Effector CD4-positive, alpha-beta T cell (primary cell): Measurements from ENCODE around the gene RBM47.
"Not testable (repeated sequence)": the region's sequence is repeated elsewhere in the genome, so short reads cannot be mapped to it uniquely, and the experiment has no call there.

Experiments
- DNase-seq: peaks from one replicate; pipeline ENCODE4 v3.0.0-alpha.2; 2020

Gene RBM47

DNA sequence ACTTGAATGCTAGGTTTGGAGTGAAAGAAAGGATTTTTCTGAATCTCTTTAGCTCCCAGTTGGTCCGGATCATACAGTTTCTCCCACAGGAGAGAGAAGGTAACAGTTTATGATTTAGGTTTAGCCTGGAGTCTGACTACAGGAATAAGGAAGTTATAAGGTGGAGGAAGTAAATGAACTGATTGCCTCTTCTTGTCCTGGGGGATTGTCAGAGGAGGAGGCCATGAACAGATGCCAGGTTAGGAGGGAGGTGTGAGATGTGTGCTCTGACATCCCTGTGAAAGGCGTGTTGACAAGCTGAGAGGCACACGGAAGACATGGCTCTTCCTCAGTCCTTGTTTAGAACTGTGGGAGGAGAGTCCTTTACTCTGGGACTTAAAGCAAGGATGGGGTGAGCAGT is 230.1 kb downstream of the RBM47 start:
- no peak for DNase-seq

DNA sequence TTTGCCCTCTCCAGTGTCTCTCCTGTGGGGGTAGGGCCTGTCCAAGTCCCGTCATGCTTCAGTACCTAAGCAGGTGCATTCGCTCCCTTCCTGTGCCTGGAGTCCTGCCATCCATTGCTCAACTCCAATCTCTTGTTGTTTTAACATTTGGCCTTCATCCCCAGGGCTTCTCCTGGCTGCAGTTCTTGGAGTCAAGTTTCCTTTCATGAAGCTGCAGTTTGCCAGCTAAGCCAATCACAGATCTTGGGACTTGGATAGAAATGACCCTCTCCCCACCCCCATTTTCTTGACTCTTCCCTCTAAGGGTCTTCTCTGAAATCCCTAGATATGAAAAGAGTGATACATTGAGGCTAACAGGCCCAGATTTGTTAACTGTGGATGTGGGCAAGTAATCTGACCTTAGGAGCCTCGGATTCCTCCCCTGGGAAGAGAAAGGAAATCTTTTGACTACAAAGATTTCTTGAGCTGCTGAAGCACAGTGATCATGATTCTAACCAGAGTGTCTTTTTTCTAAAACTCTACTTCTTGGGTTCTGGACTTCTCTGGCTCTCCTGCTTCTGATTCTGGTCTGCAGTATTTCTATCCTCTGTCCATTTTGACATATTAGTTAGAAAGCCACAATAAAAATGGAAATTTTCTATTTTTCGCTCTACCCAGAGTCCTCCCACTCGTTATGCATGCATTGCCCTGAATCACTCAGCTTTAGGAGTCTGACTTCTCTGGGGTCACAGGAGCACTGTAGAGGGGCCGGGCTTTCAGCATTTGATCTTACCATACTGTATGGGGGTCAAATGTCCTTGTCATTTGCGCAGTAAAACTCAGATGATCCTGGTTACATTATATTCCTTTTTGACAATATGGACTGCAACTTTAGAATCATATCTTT is 233.5 kb downstream of the RBM47 start:
- no peak for DNase-seq

DNA sequence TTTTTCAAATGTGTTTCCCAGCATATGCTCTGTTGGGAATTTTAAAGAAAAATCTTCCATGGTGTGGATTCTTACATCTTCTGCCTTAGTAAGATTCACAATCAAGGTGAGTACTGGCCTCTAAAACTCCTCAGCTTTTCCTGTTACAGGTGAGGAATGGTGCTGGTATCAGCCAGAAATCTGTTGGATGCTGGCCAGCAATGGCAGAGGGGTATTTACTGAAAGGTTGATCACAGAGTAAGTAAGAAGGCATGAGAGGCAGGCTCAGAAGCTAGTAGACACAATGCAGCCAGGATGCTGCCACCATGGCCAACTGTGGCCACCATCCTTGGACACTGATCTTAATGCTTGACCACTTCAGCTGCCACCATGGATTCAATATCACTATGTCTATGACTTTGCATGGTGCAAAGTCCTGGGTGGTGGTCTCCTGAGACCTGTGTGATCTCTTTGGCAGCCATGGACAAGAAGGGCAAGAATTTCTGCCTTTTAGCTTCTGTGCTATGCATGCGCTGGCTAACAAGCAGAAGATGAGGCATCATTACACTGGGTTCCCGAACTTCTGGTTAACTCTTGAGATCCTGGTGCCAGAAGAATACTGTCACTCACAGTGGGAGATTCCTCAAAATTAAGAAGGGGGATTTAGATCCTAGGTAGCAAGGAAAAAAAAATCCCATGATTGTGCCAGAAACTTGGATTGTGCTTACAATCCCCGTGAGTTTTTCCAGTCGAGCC is 234.3 kb downstream of the RBM47 start:
- no peak for DNase-seq

DNA sequence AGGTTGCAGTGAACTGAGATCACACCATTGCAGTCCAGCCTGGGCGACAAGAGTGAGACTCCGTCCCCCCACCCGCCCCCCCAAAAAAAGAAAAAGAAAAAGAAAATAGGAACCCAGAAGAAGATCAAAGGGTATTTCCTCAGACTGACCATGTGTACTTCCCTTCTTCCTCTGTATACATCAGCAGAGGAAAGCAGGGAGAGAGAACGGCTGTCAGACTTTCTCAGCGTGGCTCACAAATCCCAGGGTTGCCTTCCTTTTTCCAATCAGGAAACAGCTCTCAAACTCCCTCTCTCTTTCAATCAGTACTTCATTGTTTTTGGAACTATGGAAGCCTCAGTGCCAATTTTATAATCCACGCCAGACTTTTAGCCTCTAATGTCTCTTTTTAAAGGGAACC is 235.4 kb downstream of the RBM47 start:
- no peak for DNase-seq

DNA sequence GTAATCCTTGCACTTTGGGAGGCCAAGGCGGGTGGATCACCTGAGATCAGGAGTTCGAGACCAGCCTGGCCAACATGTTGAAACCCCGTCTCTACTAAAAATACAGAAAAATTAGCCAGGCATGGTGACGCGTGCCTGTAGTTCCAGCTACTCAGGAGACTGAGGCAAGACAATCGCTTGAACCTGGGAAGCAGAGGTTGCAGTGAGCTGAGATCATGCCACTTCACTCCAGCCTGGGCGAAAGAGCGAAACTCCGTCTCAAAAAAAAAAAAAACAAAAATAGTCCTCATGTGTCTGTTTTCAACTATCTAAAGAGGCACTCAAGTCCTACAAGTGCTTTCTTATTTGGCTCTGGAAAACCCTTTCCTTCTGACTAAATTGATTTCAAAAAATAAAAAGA is 237.4 kb downstream of the RBM47 start:
- not testable (repeated sequence) for DNase-seq

DNA sequence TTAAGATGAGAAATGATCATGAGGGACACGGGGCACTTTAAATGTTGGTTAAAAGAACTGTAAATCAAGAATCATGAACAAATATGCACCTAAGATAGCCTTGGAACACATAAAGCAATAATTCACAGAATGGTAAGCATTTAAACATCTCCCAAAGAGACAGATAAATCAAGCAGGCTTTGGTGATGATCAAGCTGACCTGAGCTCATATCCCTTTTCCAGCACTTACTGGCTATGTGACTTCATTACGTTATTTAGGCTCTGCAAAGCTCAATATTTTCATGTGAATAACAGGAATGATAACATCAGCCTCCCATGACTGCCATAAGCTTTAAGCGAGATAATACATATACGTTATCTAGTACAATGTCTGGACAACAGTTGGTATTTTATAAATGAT is 239.7 kb downstream of the RBM47 start:
- DNase-seq, result no peak

DNA sequence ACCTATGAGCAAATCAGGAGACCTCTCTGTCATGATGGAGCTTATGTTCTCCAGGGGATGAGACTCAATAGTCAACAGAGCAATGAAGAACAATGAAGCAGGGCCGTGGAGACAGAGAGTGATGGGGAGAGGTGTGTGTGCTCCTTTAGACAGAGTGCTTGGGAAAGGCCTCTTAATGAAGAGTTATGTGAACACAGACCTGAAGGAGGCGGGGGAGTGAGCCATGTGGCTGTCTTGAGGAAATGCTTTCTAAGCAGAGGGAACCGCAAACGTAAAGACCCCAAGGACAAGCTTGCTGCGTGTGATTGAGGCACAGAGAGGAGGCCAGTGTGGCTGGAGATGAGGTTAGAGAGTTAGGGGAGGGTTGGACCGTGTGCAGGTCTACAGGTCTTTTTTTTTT is 241.4 kb downstream of the RBM47 start:
- DNase-seq, result no peak

DNA sequence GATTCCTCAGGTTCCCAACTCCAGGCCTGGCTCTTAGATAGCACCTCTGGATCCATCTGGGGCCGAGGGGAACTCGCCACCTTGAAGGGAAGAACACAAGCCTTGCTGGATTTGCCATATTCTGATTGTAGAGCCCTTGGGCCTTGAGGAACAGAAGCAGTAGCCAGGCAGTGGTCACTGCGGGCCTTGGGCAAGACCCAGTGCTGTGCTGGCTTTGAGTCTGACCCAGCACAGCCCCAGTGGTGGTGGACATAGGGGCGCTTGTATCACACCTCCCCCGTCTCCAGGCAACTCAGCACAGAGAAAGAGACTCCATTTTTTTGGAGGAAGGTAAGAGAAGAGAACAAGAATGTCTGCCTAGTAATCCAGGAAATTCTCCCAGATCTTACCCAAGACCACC is 249.0 kb downstream of the RBM47 start:
- DNase-seq, result no peak

DNA sequence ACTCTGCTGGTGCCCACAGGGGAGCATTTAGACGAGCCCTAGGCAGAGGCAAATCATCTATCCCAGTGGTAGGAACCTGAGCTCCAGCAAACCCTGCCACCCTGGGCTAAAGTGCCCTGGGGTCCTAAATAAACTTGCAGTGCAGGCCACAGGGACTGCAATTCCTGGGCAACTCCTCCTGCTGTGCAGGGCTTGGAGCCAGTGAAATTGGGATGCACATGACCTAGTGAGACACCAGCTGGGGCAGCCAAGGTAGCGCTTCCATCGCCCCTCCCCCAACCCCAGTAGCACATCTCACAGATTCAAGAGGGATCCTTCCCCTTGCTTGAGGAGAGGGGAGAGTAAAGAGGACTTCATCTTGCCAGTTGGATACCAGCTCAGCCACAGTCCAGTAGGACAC is 250.4 kb downstream of the RBM47 start:
- DNase-seq, result no peak

DNA sequence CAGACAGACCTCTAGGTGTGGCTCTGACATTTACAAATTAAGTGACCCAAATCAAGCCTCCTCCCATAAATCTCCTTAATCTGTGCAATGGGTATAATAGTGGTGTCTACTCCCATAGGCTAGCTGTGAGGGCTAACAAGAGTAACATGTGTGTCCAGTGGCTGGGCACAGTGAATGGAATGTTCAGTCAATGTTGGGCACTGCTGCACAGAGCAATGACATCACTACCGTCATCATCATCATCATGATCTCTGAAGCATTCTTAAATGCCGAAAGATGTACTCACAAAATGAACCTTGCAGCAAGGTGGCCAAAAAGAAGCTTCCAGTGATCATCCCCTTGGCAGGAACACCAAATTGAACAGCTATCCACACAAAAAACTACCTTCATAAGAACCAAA is 251.0 kb downstream of the RBM47 start:
- DNase-seq, result no peak

DNA sequence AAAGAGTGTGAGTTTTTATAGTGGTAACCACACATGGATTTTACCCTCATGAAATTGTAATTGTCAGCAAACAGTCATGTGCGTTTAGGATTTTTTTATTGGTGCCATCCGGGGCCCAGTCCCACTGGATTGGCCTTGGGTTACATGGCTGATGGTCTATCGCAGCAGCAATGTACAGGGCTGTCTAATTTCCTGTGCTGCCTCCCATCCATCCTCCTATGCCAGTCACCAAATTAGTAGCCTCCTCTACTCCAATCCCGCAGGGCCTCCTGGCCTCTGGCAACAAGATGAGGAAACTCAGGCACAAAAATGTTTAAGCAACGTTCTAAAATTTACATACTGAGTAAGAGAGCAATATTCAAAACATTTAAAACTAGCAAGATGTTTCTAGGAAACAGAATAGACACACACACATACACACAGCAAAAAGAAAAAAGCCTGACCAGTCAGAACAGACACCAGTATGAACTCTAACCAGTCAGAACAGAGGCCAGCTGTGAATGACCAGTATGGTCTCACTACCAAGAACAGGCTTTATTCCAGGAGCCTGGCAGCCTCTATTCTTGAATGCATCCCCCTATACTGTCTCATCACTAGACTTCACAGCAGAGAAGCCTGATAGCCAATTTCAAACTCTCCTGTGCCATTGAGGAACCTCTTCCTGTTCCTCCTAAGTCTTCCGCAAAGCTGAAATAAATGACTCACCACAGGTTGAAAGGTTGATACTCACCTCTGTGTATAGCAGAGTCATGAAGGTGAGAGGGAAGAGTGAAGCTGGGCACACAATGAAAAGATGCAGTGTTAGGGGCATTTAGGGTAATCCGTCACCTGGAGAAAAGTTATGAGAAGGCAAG is 251.9 kb downstream of the RBM47 start:
- no peak for DNase-seq

DNA sequence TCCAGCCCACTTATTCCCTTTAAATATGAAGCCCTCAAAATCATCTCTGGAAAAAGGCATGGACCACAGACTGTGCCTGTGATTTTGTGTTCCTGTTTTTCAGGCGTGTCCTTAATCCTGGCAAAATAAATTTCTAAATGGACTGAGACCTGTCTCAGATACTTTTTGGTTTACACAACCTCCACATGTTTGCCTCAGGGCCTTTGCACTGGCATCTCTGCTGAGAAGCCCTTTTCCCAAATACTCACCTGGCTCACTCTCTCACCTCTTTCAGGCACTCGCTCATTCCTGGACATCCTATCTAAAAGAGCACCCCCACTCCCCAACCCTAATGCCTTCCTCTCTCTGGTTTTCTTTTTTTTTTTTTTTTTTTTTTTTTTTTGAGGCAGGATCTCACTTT is 254.0 kb downstream of the RBM47 start:
- no peak for DNase-seq

DNA sequence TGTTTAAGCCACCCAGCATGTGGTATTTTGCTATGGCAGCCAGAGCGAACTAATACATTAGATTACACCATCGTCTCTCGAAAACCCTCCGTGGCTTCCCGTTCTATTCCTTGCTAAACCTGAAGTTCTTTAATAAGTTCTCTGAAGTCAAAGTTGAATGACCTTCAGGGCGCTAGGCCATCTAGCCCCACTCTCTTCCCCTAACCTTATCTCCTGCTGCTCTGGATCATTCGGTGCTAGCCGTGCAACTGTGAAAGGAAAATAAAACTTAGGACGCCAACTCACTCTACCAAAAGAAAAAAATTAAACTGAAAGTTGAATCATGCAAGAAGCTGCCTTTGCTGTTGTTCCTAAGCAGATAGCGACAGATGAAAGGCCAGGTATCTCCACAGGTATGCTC is 254.6 kb downstream of the RBM47 start:
- DNase-seq, result no peak

DNA sequence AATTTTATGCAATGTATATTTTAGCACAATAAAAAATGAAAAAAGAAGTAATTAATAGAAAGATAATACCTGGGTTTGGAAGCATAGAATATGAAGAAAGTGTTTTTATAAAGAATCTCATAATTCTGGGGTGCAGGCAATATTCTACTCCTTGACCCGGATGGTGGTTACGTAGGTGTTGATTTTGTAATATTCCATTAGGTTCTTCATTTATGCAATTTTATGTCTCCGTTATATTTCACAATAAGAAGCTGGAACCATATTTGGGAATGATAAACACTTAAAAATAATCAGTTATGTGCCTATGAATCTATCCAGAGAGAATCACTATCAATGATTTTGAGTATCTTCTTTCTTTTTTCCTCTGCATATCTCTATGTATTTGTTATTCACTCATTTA is 256.0 kb downstream of the RBM47 start:
- no peak for DNase-seq
